GM12873 (cell line): Measurements from ENCODE around the gene B3GAT3.

Experiments
- TF ChIP-seq, protein P1 (sequence below): IDR thresholded peaks from 2 replicates; pipeline ENCODE4 v1.5.1; 2012; ENCODE audit warnings: low read depth, mild to moderate bottlenecking, moderate library complexity, low read length, control low read depth; ENCODE audit not compliant: insufficient read depth; ENCODE audit errors: missing control alignments

The B3GAT3 gene

DNA sequence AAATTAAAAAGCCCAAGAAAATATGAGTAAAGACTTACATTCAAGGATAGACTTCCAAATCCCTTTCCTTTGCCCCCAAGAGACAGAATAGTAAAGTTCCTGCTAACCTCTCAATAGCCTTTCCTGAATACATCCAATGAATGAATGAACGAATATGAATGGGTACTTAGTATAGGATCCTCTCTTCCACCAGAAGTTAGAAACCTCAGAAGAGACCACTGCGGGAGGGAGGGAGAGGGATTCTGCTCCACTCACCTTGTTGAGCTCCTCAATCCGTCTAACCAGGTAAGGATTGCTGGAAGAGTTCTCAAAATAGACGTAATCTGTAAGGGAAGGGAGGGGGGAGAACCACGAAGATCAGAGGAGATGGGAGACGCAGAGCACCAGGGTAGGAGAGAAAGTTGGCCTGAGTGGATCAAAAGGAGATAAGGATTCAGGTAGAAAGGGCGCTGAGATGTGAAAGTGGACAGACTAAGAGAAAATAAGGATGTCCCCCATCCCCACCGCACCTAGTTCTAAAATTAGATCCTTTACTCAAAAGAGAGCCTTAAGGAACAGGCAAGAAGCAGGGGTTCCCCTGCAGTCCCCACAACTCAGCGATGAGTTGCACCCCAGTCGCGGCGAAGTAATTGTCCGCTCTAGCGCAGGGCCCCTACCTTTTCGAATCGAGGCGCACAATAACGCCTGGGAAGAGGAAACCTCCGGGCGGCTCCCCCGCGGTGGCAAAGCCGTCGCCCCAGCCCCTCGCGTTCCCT is 21.2 kb downstream of the B3GAT3 start:
- TF ChIP-seq, protein P1, sequence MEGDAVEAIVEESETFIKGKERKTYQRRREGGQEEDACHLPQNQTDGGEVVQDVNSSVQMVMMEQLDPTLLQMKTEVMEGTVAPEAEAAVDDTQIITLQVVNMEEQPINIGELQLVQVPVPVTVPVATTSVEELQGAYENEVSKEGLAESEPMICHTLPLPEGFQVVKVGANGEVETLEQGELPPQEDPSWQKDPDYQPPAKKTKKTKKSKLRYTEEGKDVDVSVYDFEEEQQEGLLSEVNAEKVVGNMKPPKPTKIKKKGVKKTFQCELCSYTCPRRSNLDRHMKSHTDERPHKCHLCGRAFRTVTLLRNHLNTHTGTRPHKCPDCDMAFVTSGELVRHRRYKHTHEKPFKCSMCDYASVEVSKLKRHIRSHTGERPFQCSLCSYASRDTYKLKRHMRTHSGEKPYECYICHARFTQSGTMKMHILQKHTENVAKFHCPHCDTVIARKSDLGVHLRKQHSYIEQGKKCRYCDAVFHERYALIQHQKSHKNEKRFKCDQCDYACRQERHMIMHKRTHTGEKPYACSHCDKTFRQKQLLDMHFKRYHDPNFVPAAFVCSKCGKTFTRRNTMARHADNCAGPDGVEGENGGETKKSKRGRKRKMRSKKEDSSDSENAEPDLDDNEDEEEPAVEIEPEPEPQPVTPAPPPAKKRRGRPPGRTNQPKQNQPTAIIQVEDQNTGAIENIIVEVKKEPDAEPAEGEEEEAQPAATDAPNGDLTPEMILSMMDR = no peak

DNA sequence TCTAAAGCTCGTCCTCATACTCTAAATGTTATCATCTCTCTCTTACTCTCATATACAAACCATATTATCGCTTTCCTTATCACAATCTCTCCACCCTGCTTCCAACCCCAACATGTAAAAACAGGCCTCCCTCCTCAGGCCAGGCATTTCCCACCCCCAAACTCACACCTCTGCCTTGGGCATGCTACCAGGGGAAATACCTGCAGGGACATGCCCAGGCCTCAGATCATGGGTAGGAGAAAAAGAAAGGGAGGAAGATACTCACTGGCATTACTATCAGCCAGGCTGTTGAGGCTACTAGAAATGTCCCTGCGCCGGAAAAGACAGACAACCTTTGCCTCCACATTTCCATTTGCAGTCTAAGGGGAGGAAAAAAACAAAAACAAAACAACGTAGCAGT is 21.9 kb downstream of the B3GAT3 start:
- TF ChIP-seq, protein P1 = no peak

DNA sequence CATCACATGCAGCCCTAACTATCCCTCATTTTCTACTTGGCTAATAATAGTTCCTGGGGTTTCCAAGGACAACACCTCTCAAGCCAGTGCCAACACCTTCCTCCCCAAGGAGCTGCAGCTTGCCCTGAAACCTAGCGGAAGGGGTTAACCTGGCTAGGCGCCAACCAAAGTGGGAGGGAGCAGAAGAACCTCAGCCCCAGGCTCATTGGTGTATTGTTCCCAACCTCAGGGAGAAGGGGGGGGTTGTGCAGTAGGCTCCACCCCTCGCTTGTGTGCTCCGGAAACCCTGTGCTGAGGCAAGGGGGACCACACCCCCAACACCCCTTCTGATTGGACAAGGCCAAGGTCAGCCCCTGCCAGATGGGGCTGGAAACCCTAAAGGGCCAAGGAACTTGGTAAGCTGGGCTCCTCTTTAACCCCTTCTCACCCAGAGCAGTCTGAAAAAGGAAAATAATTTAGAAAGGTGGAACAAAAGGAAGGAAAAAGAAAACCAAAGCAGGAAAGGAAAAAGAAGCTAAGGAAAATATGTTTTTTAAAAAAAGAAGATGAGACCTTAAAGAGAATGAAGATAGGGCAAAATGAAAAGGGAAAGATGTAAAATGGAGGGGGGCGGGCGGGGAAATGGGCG is 22.6 kb downstream of the B3GAT3 start:
- TF ChIP-seq, protein P1 = no peak

DNA sequence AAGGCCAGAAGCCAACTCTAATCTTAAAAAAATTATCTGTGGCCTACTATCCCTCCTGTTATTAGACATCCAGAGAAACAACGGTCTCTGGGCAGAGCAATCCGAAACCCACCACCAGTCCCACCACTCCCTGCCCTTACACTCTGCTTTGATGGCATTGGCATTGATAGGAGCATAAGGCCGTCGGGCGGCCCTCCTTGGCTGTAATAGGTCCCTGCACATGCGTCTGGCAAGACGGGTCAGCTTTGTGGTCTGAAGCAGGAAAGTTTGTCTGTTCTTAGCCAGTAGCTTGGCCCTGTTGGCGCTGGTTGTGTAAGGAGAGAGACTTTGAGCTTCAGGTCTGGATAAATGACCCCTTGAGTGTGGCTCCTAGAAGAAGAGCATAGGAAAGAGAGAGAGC is 26.7 kb downstream of the B3GAT3 start:
- TF ChIP-seq, protein P1 = no peak

DNA sequence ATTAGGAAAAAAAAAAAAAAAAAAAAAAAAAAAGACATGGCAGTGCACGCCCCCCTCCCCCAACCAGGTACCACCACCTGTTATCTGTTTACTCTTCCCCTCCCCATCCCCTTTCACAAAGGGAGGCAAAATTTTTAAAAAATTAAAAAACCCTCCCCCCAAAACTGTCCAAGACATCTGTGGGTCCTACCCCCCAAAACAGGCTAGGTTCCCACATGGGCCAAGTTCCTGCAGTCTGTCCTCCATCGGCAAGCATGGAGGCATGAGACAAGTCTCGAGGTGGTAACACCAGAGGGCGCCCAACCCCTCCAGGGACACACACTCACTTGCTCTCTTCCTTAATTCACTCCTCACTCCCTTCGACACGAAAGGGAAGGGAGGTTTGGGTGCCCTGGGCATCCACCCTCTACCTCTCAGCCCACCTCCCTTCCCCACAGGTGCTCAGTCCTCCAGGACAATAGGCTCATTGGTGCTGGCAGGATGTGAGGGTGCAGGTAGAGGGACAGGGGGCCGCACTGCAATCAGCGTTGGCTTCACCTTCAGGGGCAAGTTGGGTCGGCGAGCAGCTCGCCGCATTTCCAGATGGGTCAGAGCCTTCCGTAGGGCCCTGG is 28.2 kb downstream of the B3GAT3 start:
- TF ChIP-seq, protein P1 = peak; percentile 82

DNA sequence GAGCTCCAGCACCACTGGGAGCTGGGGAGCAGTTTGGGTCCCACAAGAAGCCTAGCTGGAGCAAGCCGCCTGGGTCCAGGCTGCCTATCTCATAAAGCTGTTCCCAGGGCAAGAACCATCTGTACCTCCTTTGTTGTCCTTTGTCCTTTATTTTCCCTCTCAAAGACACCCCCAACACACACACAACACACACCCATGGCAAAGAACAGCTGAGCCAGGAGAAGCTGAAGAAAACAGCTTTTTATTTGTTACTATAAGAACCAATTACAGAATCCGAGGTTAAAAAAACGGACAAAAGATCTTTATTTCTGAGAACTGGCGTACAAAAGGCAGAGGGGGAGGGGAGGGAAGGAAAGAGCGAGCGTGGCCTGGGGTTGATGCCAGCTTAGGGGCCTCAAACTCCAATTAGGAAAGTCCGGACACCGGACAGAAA is 28.8 kb downstream of the B3GAT3 start:
- TF ChIP-seq, protein P1 = no peak

DNA sequence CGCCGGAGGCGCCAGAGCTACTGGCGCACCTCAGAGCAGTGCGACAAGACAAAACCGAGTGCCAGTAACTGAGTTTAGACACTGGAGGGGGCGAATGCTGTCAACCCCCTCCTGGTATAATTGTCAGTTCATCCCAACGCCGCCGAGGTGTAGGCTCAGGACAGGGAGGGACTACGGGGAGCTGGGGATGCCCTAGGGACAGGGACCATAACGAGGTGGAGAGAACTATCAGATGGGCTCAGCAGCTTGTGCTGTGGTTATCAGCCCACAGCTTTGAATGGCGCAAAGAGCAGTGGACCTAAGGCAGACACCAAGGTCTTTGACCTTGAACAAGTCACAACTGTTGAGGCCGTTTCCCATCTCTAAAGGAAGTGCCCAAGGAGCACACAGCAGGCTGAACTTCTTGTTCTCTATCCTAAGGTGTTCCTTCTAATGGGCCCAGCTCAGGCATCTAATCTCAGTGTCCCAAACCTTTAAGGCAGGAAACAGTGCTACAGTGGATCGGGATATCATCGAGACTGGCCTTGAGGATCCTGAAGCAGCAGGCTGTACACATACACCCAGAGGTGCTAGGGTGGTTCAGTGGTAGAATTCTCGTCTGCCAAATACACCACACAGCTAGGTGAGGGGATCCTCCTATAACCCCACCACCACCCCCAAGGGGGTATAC is 29.5 kb downstream of the B3GAT3 start:
- TF ChIP-seq, protein P1 = no peak
